Activated B cell treated with CpG ODN at 0.5 μM for 24 hours (primary cell): ENCODE data around the gene ZNF362. TPM values are rescaled to one million over a fixed set of nuclear protein-coding genes. Genes with fewer than 3 reads are reported as not detected.

Experiments used
- ATAC-seq: fragments of 200-7000 bp; cut with Tn5 transposase; one replicate; pipeline ENCODE4 v1.10.0; 2021; ENCODE audit warnings: low read depth, mild to moderate bottlenecking, moderate library complexity
- CTCF ChIA-PET: fragments of 350-600 bp; sonication (Branson Sonifier 250); formaldehyde crosslinking; loops from one replicate; lab custom pipeline; 2021; ENCODE audit warnings: antibody characterized with exemption; lab: Charles Lee
- POLR2A ChIA-PET: fragments of 350-600 bp; sonication (Branson Sonifier 250); formaldehyde crosslinking; loops from one replicate; lab custom pipeline; 2021; ENCODE audit warnings: antibody characterized with exemption; lab: Charles Lee
- DNase-seq: peaks from one replicate; pipeline ENCODE4 v3.0.0; 2022
- H3K27ac Mint-ChIP-seq: one replicate; pipeline ENCODE4 v1.8.0; 2020; ENCODE audit warnings: mixed read lengths
- H3K27me3 Mint-ChIP-seq: one replicate; pipeline ENCODE4 v1.8.0; 2021; ENCODE audit warnings: mixed read lengths
- H3K36me3 Mint-ChIP-seq: one replicate; pipeline ENCODE4 v1.8.0; 2021; ENCODE audit warnings: low read depth, mixed read lengths
- H3K4me1 Mint-ChIP-seq: one replicate; pipeline ENCODE4 v1.8.0; 2021; ENCODE audit warnings: mixed read lengths
- H3K4me3 Mint-ChIP-seq: one replicate; pipeline ENCODE4 v1.8.0; 2020; ENCODE audit warnings: mild to moderate bottlenecking, mixed read lengths
- H3K9me3 Mint-ChIP-seq: one replicate; pipeline ENCODE4 v1.8.0; 2020; ENCODE audit warnings: mixed read lengths
- CTCF ChIP-seq: fragments of 200-600 bp; IDR thresholded peaks from one replicate; pipeline ENCODE4 v1.8.0; 2022; ENCODE audit warnings: antibody characterized with exemption, mild to moderate bottlenecking
- intact Hi-C: fragments of 100-400 bp; cut with micrococcal nuclease; formaldehyde crosslinking; loops from one replicate; pipeline ENCODE4 v1.15.1; 2024
- total RNA-seq: library from RNA; stranded (reverse); gene quantifications from 2 replicates; pipeline ENCODE4 v1.2.3, GENCODE V29; 2022

The ZNF362 gene, protein sequence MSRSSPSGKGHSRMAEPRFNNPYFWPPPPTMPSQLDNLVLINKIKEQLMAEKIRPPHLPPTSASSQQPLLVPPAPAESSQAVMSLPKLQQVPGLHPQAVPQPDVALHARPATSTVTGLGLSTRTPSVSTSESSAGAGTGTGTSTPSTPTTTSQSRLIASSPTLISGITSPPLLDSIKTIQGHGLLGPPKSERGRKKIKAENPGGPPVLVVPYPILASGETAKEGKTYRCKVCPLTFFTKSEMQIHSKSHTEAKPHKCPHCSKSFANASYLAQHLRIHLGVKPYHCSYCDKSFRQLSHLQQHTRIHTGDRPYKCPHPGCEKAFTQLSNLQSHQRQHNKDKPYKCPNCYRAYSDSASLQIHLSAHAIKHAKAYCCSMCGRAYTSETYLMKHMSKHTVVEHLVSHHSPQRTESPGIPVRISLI
- 14.1 and 17.7 TPM in 2 replicates for total RNA-seq

DNA sequence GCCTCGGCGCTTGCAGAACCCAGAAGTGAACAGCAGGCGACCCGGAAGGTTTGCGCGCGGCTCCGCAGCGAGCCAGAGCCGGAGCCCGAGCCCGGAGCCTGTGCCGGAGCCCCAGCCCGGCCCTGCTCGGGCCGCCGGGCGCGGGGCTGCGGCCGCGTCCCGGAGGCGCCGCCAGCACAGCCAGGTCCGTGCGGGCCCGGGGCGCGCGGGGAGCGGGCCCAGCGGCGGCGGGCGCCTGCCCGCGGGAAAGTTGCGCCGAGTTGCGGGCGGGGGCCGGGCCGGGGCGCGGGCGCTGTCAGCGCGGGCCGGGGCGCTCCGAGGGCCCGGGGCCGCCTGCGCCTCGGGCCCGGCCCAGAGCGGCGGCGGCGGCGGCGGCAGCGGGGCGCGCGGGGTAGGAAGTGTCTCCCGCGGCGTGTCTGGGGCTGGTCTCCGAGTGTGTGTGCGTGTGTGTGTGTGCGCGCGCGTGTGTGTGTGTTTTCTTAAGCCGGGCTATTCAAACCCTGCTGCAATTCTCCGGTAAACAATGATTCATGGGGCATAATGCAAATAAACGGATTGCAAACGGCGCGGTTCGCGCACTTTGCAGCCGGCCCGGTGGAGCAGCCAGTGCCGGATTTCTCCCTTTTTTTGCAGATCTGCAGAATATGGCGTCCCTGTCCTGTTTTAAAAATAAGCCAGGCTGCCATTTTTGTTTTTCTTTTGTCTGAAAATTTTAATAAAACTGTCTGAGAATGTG lies at the start of gene ZNF362:
TSS of gene ZNF362 (plus strand) at position 22 of the 736 bp plus-strand sequence. CDS start 14,083 bp downstream, outside the sequence.
- TF ChIP-seq CTCF, result no peak
- ChIA-PET POLR2A (interaction anchor here (0.6 to 1.6 kb wide), 3 partner anchors 75 to 129 kb away, joined by 4 to 9 read pairs (median 6); partner anchors contain the start of gene TRIM62), CTCF (no interaction called here)
- Mint-ChIP-seq H3K4me3 (peak within 1 kb of the TSS; percentile 97), H3K27me3 (no peaks in the 10 kb centered on the region), H3K36me3 (peaks cover 5% of the 10 kb centered on the region), H3K27ac (peak within 1 kb of the TSS; percentile 95), H3K9me3 (no peaks in the 10 kb centered on the region), H3K4me1 (peaks cover 34% of the 10 kb centered on the region)
- DNase-seq, result peak; percentile 62
- intact Hi-C loops, result loop anchor here (1.0 to 5.0 kb wide), 5 partner anchors 41 to 439 kb away; partner anchors contain the start of genes S100PBP and YARS1
- peak; percentile 78 for ATAC-seq

DNA sequence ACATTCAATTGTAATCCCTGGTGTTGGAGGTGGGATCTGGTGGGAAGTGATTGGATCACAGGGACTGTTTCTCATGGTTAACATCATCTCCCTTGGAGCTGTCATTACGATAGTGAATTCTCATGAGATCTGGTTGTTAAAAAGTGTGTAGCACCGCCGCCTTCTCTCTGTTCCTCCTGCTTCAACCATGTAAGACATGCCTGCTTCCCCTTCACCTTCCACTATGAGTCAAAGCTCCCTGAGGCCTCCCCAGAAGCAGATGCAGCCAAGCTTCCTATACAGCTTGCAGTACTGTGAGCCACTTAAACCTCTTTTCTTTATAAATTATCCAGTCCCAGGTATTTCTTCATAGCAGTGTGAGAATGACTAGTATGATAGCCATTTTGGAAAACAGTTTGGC lies 44.3 kb upstream of the ZNF362 start:
- H3K27me3 Mint-ChIP-seq, result peaks cover 36% of the 10 kb centered on the region
- H3K9me3 Mint-ChIP-seq, result peaks cover 1% of the 10 kb centered on the region
- no peak for TF ChIP-seq CTCF
- ATAC-seq (peak; percentile 14), DNase-seq (no peak)
- POLR2A ChIA-PET, result no interaction called here
- intact Hi-C loops, result no loop called here
- H3K4me1 Mint-ChIP-seq, result no peaks in the 10 kb centered on the region
- no peak overlapping the region for H3K27ac Mint-ChIP-seq
- H3K36me3 Mint-ChIP-seq, result no peaks in the 10 kb centered on the region
- no peak overlapping the region for H3K4me3 Mint-ChIP-seq
- CTCF ChIA-PET, result no interaction called here

- CTCF ChIA-PET, result no interaction called here
Observed at GRCh38 chr1:33219886-33220661, 36.2 kb upstream of the ZNF362 start.

GRCh38 chr1:33220676-33221384 lies 35.5 kb upstream of the ZNF362 start:
- no peak overlapping the region for H3K4me3 Mint-ChIP-seq
- H3K27ac Mint-ChIP-seq, result no peak overlapping the region
- H3K36me3 Mint-ChIP-seq, result no peaks in the 10 kb centered on the region
- H3K9me3 Mint-ChIP-seq, result peaks cover 16% of the 10 kb centered on the region
- ChIA-PET POLR2A (no interaction called here), CTCF (no interaction called here)
- H3K27me3 Mint-ChIP-seq, result peaks cover 5% of the 10 kb centered on the region
- DNase-seq (no peak), ATAC-seq (no peak)
- intact Hi-C loops, result no loop called here
- H3K4me1 Mint-ChIP-seq, result peaks cover 3% of the 10 kb centered on the region
- no peak for TF ChIP-seq CTCF

More at GRCh38 chr1:33219886-33220661, 36.2 kb upstream of the ZNF362 start:
- no peaks in the 10 kb centered on the region for H3K36me3 Mint-ChIP-seq
- H3K4me1 Mint-ChIP-seq, result peaks cover 3% of the 10 kb centered on the region
- DNase-seq, result no peak
- intact Hi-C loops, result no loop called here
- H3K4me3 Mint-ChIP-seq, result no peak overlapping the region
- POLR2A ChIA-PET, result no interaction called here
- TF ChIP-seq CTCF, result no peak
- peaks cover 5% of the 10 kb centered on the region for H3K27me3 Mint-ChIP-seq
- peaks cover 15% of the 10 kb centered on the region for H3K9me3 Mint-ChIP-seq
- H3K27ac Mint-ChIP-seq, result no peak overlapping the region
- ATAC-seq, result no peak
